GM12864 (cell line): Measurements from ENCODE around the gene RAB7A.

Experiments used
- DNase-seq: peaks from one replicate; pipeline ENCODE4 v3.0.0-alpha.2; 2011; ENCODE audit warnings: low read depth
- H3K4me3 ChIP-seq: 2 replicates; pipeline ENCODE4 v1.5.1; 2011; ENCODE audit warnings: mild to moderate bottlenecking, low read depth, low read length, control low read depth
- CTCF ChIP-seq: IDR thresholded peaks from 2 replicates; pipeline ENCODE4 v1.5.1; 2011; ENCODE audit warnings: low read depth, mild to moderate bottlenecking, moderate library complexity, low read length, control low read depth, inconsistent platforms; ENCODE audit errors: missing control alignments

The RAB7A gene

GRCh38 chr3:128781164-128781563 lies 55.2 kb downstream of the RAB7A start:
- TF ChIP-seq CTCF: no peak
- no peak for DNase-seq
- H3K4me3 ChIP-seq: no peak overlapping the region

GRCh38 chr3:128782282-128783146 lies 56.5 kb downstream of the RAB7A start:
- DNase-seq: no peak
- TF ChIP-seq CTCF: no peak
- H3K4me3 ChIP-seq: no peak overlapping the region

GRCh38 chr3:128783774-128784173 lies 57.8 kb downstream of the RAB7A start:
- no peak for TF ChIP-seq CTCF

GRCh38 chr3:128784232-128784631 lies 58.2 kb downstream of the RAB7A start:
- no peak for DNase-seq
- peak; percentile 70 for TF ChIP-seq CTCF

More at GRCh38 chr3:128783774-128784173, 57.8 kb downstream of the RAB7A start:
- no peak overlapping the region for H3K4me3 ChIP-seq
- DNase-seq: no peak

GRCh38 chr3:128784843-128785242 lies 58.9 kb downstream of the RAB7A start:
- no peak for DNase-seq
- TF ChIP-seq CTCF: no peak
- no peak overlapping the region for H3K4me3 ChIP-seq

More at GRCh38 chr3:128784232-128784631, 58.2 kb downstream of the RAB7A start:
- no peak overlapping the region for H3K4me3 ChIP-seq

GRCh38 chr3:128786434-128787020 lies 60.5 kb downstream of the RAB7A start:
- no peak for TF ChIP-seq CTCF
- H3K4me3 ChIP-seq: no peak overlapping the region
- DNase-seq: no peak
